Measurements from ENCODE around the gene RANBP3.
"Not testable (repeated sequence)": the region's sequence is repeated elsewhere in the genome, so short reads cannot be mapped to it uniquely, and the experiment has no call there.

The RANBP3 gene

DNA sequence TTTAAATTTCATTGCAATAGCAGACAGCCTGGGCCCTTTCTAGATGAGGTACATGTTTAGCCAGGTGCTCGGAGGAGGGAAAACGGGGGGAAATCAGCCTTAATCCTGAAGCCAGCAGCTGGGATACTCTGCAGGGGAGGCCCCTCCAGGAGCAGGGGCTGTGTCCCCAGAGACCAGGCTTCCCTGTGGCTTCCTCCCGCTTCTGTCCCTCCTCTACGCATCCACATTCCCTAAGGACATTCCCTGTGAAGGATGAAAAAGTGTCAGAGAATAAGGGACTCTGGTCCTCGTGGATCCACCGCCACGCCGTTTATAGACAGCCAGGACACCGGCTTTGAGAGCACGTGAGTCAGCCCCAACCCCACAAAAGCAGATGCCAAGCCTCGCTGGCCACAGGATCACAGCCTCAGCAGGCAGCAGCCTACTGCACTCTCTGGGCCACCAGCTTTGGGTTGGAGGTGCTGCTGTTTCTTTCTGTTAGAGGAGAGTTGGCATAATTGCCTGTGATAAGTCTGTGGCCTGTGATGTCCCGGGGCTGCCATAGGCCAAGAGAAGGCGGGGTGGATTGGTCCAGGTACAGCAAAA is 36.7 kb upstream of the RANBP3 start:
- no peak for DNase-seq (ENCODE audit: extremely low read depth, low read depth)
- TF ChIP-seq, protein P1, sequence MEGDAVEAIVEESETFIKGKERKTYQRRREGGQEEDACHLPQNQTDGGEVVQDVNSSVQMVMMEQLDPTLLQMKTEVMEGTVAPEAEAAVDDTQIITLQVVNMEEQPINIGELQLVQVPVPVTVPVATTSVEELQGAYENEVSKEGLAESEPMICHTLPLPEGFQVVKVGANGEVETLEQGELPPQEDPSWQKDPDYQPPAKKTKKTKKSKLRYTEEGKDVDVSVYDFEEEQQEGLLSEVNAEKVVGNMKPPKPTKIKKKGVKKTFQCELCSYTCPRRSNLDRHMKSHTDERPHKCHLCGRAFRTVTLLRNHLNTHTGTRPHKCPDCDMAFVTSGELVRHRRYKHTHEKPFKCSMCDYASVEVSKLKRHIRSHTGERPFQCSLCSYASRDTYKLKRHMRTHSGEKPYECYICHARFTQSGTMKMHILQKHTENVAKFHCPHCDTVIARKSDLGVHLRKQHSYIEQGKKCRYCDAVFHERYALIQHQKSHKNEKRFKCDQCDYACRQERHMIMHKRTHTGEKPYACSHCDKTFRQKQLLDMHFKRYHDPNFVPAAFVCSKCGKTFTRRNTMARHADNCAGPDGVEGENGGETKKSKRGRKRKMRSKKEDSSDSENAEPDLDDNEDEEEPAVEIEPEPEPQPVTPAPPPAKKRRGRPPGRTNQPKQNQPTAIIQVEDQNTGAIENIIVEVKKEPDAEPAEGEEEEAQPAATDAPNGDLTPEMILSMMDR (IDR thresholded peaks at IDR 0.05; ENCODE audit: low read depth, low read length) = no peak

- DNase-seq (ENCODE audit: extremely low read depth, low read depth) = no peak
- TF ChIP-seq, protein P1 (IDR thresholded peaks at IDR 0.05; ENCODE audit: low read depth, low read length) = no peak
Observed at GRCh38 chr19:6012426-6013170, 34.7 kb upstream of the RANBP3 start.

GRCh38 chr19:6011794-6012193 is 33.9 kb upstream of the RANBP3 start:
- DNase-seq (ENCODE audit: extremely low read depth, low read depth) = no peak
- TF ChIP-seq, protein P1 (IDR thresholded peaks at IDR 0.05; ENCODE audit: low read depth, low read length) = no peak

DNA sequence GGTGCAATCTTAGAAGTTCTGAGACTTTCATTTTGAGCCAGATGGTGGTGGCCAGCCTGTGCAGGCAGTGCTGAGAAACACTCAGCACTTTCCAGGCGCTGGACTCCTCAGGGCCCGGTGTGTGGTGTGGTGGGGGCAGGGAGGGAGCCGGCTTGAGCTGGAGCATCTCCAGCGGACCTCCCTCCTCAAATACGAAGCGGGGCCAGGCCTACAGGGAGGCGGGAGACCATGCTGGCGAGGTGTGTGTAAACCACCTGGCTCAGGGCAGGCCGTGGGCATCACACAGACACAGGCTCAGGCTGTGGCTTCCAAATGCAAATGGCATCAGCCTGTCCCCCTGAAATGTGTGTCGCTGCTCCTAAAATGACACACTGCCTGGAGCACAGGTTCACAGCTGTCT is 33.3 kb upstream of the RANBP3 start:
- no peak for DNase-seq (ENCODE audit: extremely low read depth, low read depth)
- TF ChIP-seq, protein P1 (IDR thresholded peaks at IDR 0.05; ENCODE audit: low read depth, low read length) = no peak

DNA sequence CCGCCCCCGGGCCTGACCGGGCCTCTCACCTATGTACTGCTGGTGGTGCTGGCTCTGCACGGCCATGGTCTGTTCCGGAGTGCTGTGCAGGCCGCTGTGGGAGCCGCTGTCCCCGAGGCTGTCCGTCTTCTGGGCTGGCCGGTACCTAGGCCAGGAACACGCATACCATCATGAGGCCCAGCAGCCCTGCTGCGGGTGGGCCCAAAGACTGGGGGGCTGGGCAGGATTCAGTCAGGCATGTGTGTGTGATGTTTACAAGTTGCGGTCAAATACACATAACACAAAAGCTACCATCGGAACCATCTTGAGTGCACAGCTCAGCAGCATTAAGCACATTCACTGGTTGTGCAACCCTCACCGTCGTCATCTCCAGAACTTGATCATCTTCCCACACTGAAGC is 32.2 kb upstream of the RANBP3 start:
- TF ChIP-seq, protein P1 (IDR thresholded peaks at IDR 0.05; ENCODE audit: low read depth, low read length) = no peak
- DNase-seq (ENCODE audit: extremely low read depth, low read depth) = no peak

GRCh38 chr19:6007866-6008265 is 29.9 kb upstream of the RANBP3 start:
- TF ChIP-seq, protein P1 (IDR thresholded peaks at IDR 0.05; ENCODE audit: low read depth, low read length) = no peak
- no peak for DNase-seq (ENCODE audit: extremely low read depth, low read depth)

GRCh38 chr19:6006896-6007295 is 29.0 kb upstream of the RANBP3 start:
- DNase-seq (ENCODE audit: extremely low read depth, low read depth) = no peak
- TF ChIP-seq, protein P1 (IDR thresholded peaks at IDR 0.05; ENCODE audit: low read depth, low read length) = no peak

DNA sequence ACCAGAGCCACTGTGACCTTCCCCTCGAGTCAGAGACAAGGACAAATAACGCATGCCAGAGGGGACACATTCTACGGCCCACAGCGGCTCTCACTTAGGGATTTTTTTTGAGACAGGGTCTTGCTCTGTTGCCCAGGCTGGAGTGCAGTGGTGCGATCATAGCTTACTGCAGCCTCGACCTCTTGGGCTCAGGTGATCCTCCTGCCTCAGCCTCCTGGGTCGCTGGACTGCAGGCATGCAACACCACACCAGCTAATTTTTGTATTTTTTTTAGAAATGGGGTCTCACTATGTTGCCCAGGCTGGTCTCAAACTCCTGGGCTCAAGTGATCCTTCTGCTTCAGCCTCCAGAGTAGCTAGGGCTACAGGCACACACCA is 28.1 kb upstream of the RANBP3 start:
- not testable (repeated sequence) for DNase-seq (ENCODE audit: extremely low read depth, low read depth)
